HG03575 (cell line): ENCODE results near the gene TNFRSF1A.
"Not testable (repeated sequence)": the region's sequence is repeated elsewhere in the genome, so short reads cannot be mapped to it uniquely, and the experiment has no call there.

Source experiments
- ATAC-seq: cut with Tn5 transposase; IDR thresholded peaks from one replicate; pipeline ENCODE4 v1.9.1; 2021; ENCODE audit not compliant: unreplicated experiment, insufficient number of reproducible peaks, low FRiP score; ENCODE audit errors: extremely low read depth

TNFRSF1A gene

DNA sequence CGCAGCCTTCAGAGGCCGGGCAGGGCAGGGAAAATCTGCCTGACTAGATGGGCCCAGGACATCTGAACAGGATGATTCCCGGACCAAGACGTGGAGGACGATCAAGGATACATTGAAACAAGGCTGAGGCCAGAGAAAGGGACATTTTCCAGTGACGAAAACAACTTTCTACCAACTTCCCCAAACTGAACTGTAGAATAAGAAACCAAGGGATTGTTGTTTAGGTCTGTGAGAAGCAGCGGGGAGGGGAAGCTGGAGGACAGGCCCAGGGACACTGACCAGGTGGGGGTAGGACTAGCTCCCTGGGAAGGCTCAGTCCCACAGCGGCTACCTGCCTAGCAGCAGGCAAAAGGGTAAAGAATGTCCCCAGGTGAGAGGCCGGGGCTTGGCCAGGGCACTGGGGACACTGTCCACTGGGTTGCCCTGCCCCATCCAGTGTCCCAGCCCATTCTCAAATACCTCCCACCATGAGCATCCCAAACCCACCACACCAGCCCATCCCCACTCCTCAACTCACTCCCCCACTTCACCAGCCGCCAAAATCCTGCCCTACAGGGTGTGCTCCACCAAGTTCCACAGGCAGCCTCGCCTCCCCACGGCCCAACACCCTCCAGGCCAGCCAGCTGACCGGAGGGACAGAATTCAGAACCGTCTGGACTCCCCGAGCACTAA is 995 bp downstream of the TNFRSF1A start:
- no peak for ATAC-seq

DNA sequence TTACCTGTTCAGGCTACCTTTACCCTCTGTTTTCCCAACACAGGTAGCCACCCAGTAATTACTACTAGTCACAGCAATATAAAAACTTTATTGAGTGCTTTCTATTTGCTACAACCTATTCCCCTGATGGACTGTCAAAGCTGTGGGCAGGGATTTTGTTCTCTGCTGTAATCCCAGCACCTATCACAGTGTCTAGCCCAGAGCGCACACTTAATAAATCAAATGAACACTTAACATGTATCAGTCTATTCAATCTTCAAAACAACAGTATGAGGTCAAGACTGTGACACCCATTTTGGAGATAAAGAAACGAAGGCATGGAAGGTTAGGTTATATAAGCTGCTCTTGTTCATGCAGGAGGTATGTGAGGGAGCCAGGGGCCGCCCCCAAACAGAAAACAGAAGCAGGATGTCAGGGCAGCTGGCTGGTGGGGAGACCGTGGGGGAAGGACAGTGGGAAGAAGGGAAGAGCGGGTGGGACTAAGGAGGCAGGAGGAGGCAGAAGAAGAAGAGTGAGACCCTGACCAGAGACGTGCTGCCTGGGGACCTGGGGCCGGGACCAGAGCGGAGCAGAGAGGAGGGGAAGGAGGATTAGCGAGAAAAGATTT is 1.7 kb downstream of the TNFRSF1A start:
- ATAC-seq = no peak

DNA sequence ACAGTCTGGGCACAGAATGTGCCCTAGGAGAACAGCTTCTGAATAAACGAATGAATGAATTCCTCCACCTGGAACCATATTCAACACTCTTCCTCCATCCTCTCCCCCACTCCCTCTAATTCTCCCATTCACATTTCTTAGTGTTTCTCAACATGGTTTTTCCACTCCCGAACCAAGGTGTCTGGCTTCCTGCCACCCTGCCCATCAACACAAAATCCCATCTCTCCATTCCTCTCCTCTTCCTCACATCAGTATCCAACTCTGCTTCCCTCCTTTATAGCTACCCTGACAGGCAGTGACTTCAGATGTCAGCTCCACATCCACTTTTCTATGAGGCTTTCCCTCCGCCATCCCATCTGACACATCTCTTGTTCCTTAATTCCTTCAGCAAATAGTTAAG is 2.9 kb downstream of the TNFRSF1A start:
- ATAC-seq = no peak

DNA sequence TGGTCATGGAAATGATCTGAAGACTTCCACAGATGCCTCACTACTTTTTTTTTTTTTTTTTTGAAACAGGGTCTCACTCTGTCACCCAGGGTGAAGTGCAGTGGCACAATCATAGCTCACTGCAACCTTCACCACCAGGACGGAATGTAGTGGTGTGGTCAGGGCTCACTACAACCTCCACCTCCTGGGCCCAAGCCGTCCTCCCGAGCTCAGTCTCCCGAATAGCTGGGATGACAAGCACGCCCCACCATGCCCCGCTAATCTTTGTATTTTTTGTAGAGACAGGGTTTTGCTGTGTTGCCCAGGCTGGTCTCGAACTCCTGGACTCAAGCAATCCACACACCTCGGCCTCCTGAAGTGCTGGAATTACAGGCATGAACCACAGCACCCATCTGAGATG is 3.3 kb downstream of the TNFRSF1A start:
- ATAC-seq = not testable (repeated sequence)

DNA sequence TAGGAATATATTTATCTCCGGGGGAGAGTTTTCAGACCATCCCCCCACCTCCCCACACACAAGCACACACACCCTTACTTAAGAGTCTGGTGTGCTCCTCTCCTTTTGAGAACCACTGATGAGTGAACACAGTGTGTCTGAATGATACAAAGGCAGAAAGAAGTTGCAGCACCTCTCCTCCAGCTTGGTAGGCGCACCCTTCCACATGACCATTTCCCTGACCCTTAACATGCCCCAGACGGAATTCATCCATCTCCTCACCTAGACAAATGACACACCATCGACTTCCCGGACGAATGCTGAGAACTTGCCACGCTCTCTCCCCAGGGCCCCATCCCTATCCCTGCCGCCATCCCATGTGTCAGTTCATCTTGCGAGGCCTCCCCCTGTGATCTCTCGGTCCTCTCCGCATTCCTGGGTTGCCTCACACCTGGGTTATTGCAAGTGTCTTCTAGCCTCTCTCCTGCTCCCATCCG is 3.9 kb downstream of the TNFRSF1A start:
- ATAC-seq = no peak

DNA sequence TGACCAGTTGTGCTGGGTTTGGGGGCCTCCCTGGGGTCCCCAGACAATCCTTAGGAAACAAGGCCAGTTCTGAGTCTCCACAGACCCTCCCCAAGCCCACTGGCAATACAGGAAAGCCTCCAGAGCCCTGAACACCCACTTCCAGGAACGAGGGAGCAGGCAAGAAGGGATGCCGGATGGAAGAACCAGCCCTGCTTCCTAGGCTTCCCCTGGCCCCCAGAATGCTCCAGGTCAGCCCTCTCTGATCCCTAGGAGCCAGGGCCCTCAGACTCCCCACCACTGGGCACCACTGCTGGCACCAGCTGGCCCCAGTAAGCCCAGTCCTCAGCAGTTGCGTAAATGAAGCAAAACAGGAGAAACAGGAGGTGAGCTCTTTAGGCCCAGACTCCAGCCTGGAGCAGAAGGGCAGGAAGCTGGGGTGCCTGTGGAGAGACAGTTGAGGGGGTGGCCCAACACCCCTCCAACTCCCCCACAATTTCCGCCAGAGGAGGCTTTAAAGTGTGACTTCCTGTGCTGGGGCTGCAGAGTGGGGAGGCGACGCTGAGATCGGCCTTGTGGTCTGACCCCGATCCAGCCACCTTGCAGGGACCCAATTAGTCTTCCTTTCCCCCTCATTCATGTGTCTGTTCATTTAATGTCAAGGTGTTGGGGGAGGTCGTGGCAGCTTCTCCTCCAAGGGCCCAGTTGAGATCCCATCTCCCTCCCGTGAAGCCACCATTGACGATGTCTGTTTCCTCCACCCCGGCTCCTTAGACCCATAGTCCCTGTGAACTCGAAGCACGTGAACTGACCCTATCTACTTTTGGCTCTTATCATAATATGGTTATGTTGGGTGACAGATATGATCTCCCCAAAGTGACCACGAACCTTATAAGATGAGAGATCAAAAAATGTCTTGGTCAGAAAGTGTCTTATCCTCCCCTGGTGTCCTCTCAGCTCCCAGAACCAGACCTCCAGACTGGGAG is 4.7 kb downstream of the TNFRSF1A start:
- no peak for ATAC-seq

DNA sequence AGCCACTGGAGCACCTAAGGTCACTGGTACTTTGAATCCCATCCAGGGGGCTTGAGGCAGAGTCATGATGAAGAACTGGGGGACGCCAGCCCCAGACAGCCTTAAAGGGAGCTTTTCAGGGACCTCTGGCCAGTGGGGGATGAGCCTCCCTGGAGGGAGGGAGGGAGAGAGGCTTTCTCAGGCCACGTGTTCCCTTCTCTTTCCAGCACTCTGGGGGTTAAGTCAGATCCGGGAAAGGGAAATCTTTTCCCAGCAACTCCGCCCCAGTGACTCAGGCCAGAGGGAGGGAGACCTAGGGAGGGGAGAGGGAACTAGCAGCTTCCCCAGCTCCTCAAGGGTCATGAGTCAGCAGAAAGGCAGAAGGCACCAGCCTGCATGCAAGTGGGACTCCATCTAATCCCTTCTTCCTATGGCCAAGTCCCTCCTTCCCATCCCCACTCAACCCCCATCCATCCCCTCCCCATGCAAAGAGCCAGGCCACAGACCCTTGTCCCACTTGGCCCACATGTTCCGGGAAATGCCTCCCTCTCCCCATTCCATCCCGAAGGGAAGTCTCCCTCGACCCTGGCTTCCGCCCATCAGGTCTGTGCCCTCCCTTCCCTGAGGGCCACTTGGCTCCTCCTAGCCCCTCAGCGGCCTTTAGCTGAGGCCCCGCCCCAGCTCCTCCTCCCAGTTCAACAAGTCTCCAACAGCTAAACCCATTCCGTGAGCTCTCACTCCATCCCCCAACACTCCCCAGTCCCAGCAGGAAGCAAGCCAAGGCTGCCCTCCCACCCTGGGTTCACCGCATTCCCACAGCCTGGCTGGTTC is 5.6 kb downstream of the TNFRSF1A start:
- ATAC-seq = no peak

DNA sequence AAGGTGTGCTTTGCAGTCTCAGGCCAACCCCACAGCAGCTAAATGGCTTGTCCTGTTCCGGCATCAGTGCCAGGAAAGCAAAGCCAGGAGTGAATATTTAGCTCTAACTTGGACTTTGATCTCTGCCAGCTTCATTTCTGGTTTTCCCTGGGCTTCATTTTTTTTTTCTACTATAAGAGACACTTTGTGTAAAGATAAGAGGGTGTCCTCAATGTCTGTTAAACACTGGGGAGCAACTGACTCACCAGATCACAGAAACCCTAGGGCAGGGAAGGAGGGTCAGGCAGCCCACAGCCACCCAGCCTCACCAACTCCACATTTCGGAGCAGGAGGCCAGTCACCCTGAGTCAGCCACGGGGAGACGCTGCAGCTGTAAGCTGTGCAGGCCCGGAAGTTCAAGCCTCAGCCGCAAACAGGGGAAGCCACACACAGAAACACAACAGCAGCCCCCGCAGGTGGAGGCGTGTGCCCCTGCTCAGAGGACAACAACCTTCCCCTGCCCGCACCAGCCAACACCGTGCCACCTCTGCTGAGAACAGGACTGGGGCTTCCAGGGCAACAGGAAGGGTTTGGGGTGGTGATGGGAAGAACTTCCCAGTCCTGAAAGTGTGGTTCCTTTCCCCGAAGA is 6.3 kb downstream of the TNFRSF1A start:
- ATAC-seq = no peak

DNA sequence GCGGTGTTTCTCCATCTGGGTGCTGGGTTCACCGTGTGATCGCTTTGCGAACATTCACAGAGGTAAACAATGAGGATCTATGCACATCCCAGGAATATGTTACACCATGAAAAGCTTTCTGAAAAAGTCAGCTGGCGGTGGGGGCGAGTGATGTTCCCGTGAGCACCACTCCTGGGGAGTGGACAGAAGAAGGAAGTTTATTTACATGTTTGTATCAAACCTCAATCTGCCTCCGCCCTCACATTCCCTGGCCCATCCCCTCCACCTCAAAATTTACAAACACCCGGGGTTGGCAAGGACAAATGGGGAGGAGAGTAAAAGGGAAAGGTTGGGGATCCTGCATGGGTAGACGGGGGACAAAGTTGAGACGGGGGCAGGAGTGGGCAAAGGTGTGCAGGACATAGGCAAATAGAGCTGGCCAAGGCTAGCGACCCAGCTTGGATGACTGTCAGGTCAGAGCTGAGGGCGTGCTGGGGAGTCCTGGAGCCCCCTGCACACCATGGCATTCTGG is 6.9 kb downstream of the TNFRSF1A start:
- no peak for ATAC-seq

DNA sequence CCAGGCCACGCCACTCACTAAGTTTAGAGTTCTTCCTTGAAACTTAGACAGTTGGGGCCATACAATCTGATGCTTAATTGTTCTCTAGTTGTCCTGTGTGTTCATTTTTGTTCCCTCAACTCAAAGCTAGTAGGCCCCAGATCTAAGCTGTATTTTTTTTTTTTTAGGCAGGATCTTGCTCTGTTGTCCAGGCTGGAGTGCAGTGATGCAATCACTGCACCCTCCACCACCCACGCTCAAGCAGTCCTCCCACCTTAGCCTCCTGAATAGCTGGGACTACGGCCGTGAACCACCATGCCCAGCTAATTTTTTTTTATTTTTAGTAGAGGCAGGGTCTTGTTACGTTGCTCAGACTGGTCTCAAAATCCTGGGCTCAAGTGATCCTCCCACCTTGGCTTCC is 7.5 kb downstream of the TNFRSF1A start:
- ATAC-seq = no peak

DNA sequence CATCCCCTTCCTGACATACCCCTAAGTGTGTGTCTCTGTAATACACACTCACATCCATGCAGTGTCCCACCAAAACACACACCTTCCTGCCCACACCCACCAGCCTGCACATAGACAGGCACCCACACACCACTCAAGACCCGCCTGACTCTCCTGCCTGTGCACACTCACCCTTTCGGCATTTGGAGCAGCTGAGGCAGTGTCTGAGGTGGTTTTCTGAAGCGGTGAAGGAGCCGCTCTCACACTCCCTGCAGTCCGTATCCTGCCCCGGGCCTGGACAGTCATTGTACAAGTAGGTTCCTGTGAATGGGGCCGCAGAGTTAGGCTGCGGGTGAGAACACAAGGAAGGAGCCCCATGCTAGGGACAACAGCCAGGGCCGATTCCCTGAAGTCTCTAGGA is 8.3 kb downstream of the TNFRSF1A start:
- no peak for ATAC-seq

DNA sequence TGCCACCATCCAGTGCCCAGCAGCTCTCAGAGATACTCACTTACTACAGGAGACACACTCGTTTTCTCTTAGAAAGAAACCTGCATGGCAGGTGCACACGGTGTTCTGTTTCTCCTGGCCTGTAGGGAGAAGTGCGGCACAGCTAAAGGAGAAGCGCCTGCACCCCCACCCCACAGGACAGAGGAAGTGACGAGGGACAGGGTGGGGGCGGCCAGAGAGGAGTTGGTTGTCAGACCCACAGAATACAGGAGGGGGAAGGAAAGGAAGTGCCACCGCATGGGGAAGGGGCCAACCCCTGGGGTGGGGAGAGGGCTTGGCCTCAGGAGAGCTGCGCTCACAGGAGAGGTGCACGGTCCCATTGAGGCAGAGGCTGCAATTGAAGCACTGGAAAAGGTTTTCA is 8.8 kb downstream of the TNFRSF1A start:
- no peak for ATAC-seq

DNA sequence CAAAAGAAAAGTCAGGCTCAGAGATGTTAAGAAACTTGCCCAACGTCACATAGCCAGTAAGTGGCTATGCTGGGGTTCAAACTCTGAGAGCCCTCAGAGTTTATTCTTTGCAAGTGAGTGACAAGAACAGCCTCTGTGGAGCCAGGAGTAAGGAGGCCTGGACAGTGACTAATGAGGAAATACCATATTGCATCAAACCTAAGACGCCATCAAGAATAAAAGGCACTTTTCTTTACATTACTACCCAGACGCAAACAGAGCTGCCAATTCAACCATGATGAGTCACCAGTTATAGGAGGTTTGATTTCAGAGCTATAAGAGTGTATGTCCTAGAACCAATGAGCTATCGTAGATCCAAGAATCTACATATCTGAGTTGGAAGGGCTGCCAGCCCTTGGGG is 9.4 kb downstream of the TNFRSF1A start:
- ATAC-seq = no peak

DNA sequence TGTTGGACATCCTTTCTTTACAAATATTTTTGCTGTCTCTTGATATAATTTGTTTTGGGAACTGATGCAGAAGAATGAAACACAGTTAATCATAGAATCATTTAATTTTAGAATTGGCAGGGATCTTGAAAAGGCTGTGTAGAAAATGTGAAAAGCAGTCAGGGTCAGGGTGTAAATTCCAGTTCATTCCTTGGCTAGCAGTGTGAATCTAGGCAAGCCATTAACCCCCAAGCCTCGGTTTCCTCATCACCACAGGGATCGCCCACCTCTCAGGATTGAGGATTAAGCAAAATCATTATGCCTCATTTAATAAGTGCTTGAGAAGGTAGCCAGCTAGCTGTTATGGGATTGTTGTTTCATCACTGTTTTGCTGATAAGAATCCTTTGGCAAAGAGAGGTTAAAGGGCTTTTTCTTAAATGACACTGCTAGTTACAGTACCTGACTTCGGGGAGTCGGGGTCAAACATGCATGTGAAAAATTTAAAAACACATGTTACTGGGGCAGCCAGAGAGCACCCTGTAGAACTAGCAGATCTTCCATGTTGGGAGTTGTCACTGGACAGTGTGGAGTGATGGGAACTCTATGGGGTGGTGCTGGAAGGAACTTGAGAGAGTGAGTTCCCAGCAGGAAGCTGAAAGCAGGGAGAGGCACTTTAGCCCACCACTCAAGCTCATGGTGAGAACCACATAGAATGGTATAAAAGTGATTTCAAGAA is 10.7 kb downstream of the TNFRSF1A start:
- ATAC-seq = no peak

DNA sequence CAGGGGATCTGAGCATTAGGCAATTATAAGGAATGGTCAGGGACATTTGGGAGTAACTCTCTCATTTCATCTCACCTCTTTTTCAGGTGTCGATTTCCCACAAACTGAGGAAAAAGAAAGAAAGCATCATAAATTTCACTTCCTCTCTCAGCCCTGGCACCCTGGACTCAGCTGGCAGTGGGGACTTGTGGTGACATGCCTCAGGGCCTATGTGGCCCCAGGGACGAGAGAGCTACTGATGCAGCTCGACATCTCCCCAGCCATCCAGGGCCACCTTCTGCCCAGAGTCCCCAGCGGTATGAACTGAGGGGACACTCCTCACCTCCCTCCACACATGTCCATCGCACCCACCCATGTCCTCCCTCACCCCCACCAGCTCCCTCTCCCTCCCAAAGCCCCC is 11.7 kb downstream of the TNFRSF1A start:
- no peak for ATAC-seq

DNA sequence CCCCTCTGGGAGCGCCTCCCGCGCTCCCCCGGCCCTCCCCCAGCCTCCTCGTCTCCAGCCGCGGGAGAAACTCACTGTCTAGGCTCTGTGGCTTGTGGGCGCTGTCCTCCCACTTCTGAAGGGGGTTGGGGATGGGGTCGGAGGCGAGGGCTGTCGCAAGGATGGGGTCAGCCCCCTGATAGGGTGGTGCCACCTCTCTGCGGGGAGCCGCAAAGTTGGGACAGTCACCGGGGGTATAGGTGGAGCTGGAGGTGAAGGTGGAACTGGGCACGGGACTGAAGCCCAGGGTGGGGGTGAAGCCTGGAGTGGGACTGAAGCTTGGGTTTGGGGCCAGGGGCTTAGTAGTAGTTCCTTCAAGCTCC is 12.2 kb downstream of the TNFRSF1A start:
- no peak for ATAC-seq

DNA sequence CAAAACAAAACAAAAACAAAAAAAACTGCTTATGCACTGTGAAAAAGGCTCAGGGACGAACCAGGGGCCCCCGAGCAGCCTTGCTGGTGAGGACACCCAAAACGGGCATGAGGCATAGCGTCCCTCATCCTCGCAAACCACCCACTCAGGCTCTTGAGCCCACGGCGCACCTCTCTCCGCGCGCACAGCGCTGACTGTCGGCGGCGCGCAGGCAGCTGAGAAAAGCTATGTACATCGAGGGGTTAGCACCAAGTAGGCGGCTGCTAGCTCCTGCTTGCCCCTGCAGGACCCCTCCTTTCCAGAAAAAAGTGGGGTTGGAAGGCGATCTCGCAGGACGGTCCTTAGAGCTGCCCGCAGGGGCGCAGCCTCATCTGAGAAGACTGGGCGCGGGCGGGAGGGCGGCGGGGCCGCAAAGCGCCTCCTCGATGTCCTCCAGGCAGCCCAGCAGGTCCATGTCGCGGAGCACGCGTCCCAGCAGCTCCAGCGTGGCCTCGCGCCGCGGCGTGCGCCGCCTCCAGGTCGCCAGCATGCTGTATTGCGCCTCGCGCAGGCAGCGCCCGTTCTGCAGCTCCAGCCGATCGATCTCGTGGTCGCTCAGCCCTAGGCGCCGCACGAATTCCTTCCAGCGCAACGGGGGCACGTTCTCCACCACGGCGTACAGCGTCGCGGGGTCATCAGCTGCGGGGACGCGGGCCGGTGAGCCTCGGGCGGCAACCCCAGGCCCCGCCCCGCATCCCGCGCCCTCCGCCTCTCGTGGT is 12.8 kb downstream of the TNFRSF1A start:
- no peak for ATAC-seq
